ENCODE measurements around the gene DEFB129.

DNA sequence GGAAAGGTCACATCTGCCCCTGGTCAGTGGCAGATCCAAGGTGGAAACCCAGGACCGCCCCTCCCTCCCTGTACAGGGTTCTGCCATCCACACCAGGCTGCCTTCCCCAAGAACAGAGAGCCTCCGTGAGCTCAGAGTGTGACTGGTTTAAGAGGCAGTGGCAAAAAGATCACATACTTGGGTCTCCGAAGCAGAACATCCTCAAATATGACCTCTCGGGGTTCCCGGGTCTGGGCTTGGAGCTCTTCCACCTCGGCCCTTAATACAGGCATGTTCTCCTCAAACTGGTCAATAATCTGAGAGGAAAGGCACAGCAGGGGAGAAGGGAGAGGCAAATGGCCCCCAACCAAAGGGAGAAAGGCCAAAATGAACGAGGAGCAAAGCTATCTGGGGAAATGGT is 48.7 kb downstream of the DEFB129 start:
- TF ChIP-seq, protein P1, sequence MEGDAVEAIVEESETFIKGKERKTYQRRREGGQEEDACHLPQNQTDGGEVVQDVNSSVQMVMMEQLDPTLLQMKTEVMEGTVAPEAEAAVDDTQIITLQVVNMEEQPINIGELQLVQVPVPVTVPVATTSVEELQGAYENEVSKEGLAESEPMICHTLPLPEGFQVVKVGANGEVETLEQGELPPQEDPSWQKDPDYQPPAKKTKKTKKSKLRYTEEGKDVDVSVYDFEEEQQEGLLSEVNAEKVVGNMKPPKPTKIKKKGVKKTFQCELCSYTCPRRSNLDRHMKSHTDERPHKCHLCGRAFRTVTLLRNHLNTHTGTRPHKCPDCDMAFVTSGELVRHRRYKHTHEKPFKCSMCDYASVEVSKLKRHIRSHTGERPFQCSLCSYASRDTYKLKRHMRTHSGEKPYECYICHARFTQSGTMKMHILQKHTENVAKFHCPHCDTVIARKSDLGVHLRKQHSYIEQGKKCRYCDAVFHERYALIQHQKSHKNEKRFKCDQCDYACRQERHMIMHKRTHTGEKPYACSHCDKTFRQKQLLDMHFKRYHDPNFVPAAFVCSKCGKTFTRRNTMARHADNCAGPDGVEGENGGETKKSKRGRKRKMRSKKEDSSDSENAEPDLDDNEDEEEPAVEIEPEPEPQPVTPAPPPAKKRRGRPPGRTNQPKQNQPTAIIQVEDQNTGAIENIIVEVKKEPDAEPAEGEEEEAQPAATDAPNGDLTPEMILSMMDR (IDR thresholded peaks at IDR 0.05): no peak
- TF ChIP-seq POLR2A (IDR thresholded peaks at IDR 0.05) (no peak), EP300 (IDR thresholded peaks at IDR 0.05; ENCODE audit: low read depth) (no peak), POLR2AphosphoS5 (IDR thresholded peaks at IDR 0.05) (no peak)

Data from transverse colon (tissue), 4 donors.